SU-DHL-6 (cell line): ENCODE data around the gene AOAH.

Experiments used
- EZH2phosphoT487 ChIP-seq: fragments of 200-600 bp; sonication (generic), shearing (Covaris generic); conservative IDR thresholded peaks from 2 replicates; pipeline ENCODE4 v1.6.1; 2018; ENCODE audit warnings: mild to moderate bottlenecking, antibody characterized with exemption, low read length, moderate library complexity, mixed read lengths
- TF ChIP-seq, protein P1 (sequence below): fragments of 200-600 bp; sonication (generic); IDR thresholded peaks from one replicate; pipeline ENCODE4 v1.5.1; 2017; ENCODE audit warnings: antibody characterized with exemption, mild to moderate bottlenecking, low read length, moderate library complexity; ENCODE audit not compliant: insufficient read depth, poor library complexity, severe bottlenecking

DNA sequence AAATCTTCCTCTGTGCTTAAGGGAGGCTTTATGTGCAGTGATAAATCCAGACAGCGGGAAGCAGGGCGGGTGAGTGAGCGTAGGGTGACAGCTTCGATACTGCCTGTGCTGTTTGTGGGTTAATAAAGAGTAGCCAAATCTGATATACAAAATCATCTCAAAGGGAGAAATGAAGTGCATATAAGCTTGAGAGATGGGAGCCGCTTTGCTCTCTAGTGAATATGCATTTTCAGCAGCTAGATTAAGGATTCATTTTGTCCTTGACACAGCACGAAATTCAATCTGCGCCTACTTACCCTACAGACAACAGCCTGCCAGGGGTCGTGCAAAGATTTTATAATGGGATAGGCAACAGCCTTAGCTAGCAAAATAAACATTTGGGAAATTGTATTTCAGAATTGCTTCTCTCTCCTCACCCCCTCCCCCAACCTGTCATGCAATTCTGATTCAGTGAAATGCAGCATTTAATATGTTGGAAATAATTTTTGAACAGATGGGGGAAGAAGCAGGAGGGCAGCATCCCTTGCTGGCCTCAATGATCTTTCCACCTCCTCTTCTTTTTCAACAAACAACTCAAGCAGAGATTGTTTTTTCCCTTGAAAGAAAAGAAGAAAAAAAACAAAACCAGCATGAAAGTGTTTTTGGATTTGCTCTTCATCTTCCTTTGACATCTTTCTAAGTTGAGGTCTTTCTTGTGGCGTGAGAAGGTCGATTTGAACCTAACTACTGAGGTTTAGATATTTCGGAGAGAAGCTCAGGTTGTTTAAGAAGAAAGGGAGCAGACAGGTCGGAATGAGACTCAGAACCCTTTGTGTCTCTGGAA is 117.9 kb downstream of the AOAH start:
- TF ChIP-seq, protein P1, sequence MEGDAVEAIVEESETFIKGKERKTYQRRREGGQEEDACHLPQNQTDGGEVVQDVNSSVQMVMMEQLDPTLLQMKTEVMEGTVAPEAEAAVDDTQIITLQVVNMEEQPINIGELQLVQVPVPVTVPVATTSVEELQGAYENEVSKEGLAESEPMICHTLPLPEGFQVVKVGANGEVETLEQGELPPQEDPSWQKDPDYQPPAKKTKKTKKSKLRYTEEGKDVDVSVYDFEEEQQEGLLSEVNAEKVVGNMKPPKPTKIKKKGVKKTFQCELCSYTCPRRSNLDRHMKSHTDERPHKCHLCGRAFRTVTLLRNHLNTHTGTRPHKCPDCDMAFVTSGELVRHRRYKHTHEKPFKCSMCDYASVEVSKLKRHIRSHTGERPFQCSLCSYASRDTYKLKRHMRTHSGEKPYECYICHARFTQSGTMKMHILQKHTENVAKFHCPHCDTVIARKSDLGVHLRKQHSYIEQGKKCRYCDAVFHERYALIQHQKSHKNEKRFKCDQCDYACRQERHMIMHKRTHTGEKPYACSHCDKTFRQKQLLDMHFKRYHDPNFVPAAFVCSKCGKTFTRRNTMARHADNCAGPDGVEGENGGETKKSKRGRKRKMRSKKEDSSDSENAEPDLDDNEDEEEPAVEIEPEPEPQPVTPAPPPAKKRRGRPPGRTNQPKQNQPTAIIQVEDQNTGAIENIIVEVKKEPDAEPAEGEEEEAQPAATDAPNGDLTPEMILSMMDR: no peak
- TF ChIP-seq EZH2phosphoT487: no peak
